Liver (tissue), 9 donors: ENCODE results near the gene ESRRA. TPM values are rescaled to one million over a fixed set of nuclear protein-coding genes. Genes with fewer than 3 reads are reported as not detected.

Source experiments
- DNase-seq: peaks from one replicate; pipeline ENCODE4 v3.0.0-alpha.2; 2017; ENCODE audit warnings: low spot score
- H3K27ac ChIP-seq, 2 donors: one replicate each; pipeline ENCODE4 v1.7.0; 2013; ENCODE audit warnings: inconsistent platforms in 2 of 2, low read length in 2 of 2, control low read depth in 1 of 2, low read depth in 1 of 2, mild to moderate bottlenecking in 1 of 2
- H3K27me3 ChIP-seq, 4 donors: one replicate each; pipeline versions ENCODE4 v1.6.1 to v1.7.0; 2013; ENCODE audit warnings: low read length in 3 of 4, inconsistent platforms in 1 of 4, mild to moderate bottlenecking in 1 of 4, moderate library complexity in 1 of 4; ENCODE audit not compliant: control insufficient read depth in 4 of 4, insufficient read depth in 4 of 4
- H3K36me3 ChIP-seq, 4 donors: one replicate each; pipeline versions ENCODE4 v1.6.1 to v1.7.0; 2013; ENCODE audit warnings: low read length in 3 of 4, mild to moderate bottlenecking in 3 of 4, low read depth in 1 of 4, moderate library complexity in 1 of 4; ENCODE audit not compliant: control insufficient read depth in 4 of 4, insufficient read depth in 3 of 4
- H3K4me1 ChIP-seq, 4 donors: one replicate each; pipeline versions ENCODE4 v1.6.1 to v1.7.0; 2013; ENCODE audit warnings: low read length in 3 of 4, mild to moderate bottlenecking in 3 of 4, moderate library complexity in 1 of 4; ENCODE audit not compliant: control insufficient read depth in 4 of 4, insufficient read depth in 4 of 4
- H3K4me3 ChIP-seq, 3 donors: one replicate each; pipeline versions ENCODE4 v1.6.1 to v1.7.0; 2013; ENCODE audit warnings: low read length in 3 of 3, control low read depth in 1 of 3, low read depth in 1 of 3, mild to moderate bottlenecking in 1 of 3
- H3K9ac ChIP-seq, 2 donors: one replicate each; pipeline ENCODE4 v1.7.0; 2013; ENCODE audit warnings: low read length in 2 of 2, mild to moderate bottlenecking in 2 of 2, moderate library complexity in 2 of 2, control low read depth in 1 of 2, low read depth in 1 of 2
- H3K9me3 ChIP-seq, 4 donors: one replicate each; pipeline versions ENCODE4 v1.6.1 to v1.7.0; 2013; ENCODE audit warnings: low read length in 3 of 4; ENCODE audit not compliant: control insufficient read depth in 4 of 4
- CTCF ChIP-seq: fragments of 150-350 bp; IDR thresholded peaks from 2 replicates; pipeline ENCODE4 v1.5.1; 2017; ENCODE audit warnings: improper control_type of control experiment, low read depth, low read length; ENCODE audit not compliant: missing input control
- EGR1 ChIP-seq, 2 donors: IDR thresholded peaks; 2 replicates each; pipeline ENCODE4 v1.6.1; 2016 to 2018; ENCODE audit warnings: antibody characterized with exemption in 2 of 2, low read depth in 2 of 2
- FOXA2 ChIP-seq: IDR thresholded peaks from 2 replicates; pipeline ENCODE4 v1.6.1; 2016; ENCODE audit warnings: antibody characterized with exemption
- GABPA ChIP-seq, 2 donors: IDR thresholded peaks in 1 of 2; conservative IDR thresholded peaks in 1 of 2; 2 replicates each; pipeline ENCODE4 v1.6.1; 2016; ENCODE audit warnings: antibody characterized with exemption in 2 of 2, mild to moderate bottlenecking in 1 of 2, moderate library complexity in 1 of 2
- HNF4A ChIP-seq, 2 donors: conservative IDR thresholded peaks; 2 replicates each; pipeline ENCODE4 v1.6.1; 2016; ENCODE audit warnings: antibody characterized with exemption in 2 of 2, mild to moderate bottlenecking in 2 of 2
- HNF4G ChIP-seq: IDR thresholded peaks from 2 replicates; pipeline ENCODE4 v1.6.1; 2016; ENCODE audit warnings: antibody characterized with exemption
- JUND ChIP-seq, 2 donors: IDR thresholded peaks; 2 replicates each; pipeline ENCODE4 v1.6.1; 2016; ENCODE audit warnings: antibody characterized with exemption in 2 of 2
- MAX ChIP-seq: IDR thresholded peaks from 2 replicates; pipeline ENCODE4 v1.6.1; 2016; ENCODE audit warnings: antibody characterized with exemption
- RAD21 ChIP-seq, 2 donors: IDR thresholded peaks; 2 replicates each; pipeline ENCODE4 v1.6.1; 2016; ENCODE audit warnings: antibody characterized with exemption in 2 of 2, mild to moderate bottlenecking in 2 of 2
- RXRA ChIP-seq, 2 donors: IDR thresholded peaks; 2 replicates each; pipeline ENCODE4 v1.6.1; 2017 to 2018; ENCODE audit warnings: antibody characterized with exemption in 2 of 2, mild to moderate bottlenecking in 1 of 2
- SP1 ChIP-seq: IDR thresholded peaks from 2 replicates; pipeline ENCODE4 v1.6.1; 2018; ENCODE audit warnings: antibody characterized with exemption, mild to moderate bottlenecking
- TAF1 ChIP-seq: conservative IDR thresholded peaks from 2 replicates; pipeline ENCODE4 v1.6.1; 2016; ENCODE audit warnings: antibody characterized with exemption, mild to moderate bottlenecking
- YY1 ChIP-seq: IDR thresholded peaks from 2 replicates; pipeline ENCODE4 v1.6.1; 2016; ENCODE audit warnings: antibody characterized with exemption, mild to moderate bottlenecking
- ZBTB33 ChIP-seq: IDR thresholded peaks from 2 replicates; pipeline ENCODE4 v1.6.1; 2016; ENCODE audit warnings: antibody characterized with exemption
- WGBS: extraction: QIAGEN DNeasy Blood & Tissue Kit; methylation state at CpG from one replicate; pipeline ENCODE4 v1.1.7; 2013; 5-methylcytosine and 5-hydroxymethylcytosine counted together
- polyA plus RNA-seq, 2 donors: library from polyadenylated mRNA; stranded (reverse) in 1 of 2; unstranded in 1 of 2; fragments of 200-250 nt in 1 of 2; fragments of >200 nt in 1 of 2; fragmentation: Nextera tagmentation in 1 of 2; extraction: Ambion mirVana in 1 of 2; gene quantifications; one replicate each; pipeline versions ENCODE4 v1.2.1 to v1.2.3, GENCODE V29; 2013 to 2015
- total RNA-seq, 2 donors: library from RNA; depleted of rRNA; stranded (reverse); fragments of >200 nt; gene quantifications; one replicate each; pipeline ENCODE4 v1.2.3, GENCODE V29; 2014
- donor health status: healthy.
- donor health status: healthy.
- donor health status: healthy.
- donor health status: healthy.
- donor health status: healthy.

Gene ESRRA
- total and polyA plus RNA-seq, 4 donors, result 13.9 to 64.8 (median 37.5) TPM

- Histone ChIP-seq H3K27ac (no peak overlapping the region), H3K27me3 (no peaks in the 10 kb centered on the region)
These were observed 25.6 kb downstream of the ESRRA start for GRCh38 chr11:64330888-64331287.

GRCh38 chr11:64331569-64332371 lies 26.4 kb downstream of the ESRRA start:
- Histone ChIP-seq H3K9ac (no peak overlapping the region), H3K4me3 (no peak overlapping the region), H3K4me1 (peaks cover 0 to 4% (median 0%) of the 10 kb centered on the region in 4 donors), H3K27ac (no peak overlapping the region), H3K36me3 (no peaks in the 10 kb centered on the region), H3K27me3 (no peaks in the 10 kb centered on the region), H3K9me3 (no peaks in the 10 kb centered on the region)
- DNase-seq, result peak; percentile 85
- 51% methylated on average over 20 of the region's 20 CpGs for WGBS
- peak; percentile 29 for TF ChIP-seq CTCF
- no peak for TF ChIP-seq FOXA2
- peak in 1 of 2 donors; percentile 61 for TF ChIP-seq RAD21 (IDR thresholded peaks at IDR 0.05)

More at GRCh38 chr11:64330888-64331287, 25.6 kb downstream of the ESRRA start:
- Histone ChIP-seq H3K4me3 (no peak overlapping the region), H3K9me3 (no peaks in the 10 kb centered on the region), H3K9ac (no peak overlapping the region), H3K4me1 (peaks cover 0 to 4% (median 0%) of the 10 kb centered on the region in 4 donors), H3K36me3 (no peaks in the 10 kb centered on the region)
- TF ChIP-seq HNF4A (conservative IDR thresholded peaks at IDR 0.05) (no peak), TAF1 (no peak), EGR1 (IDR thresholded peaks at IDR 0.05; ENCODE audit: low read depth in 2 of 2) (no peak), GABPA (IDR thresholded peaks at IDR 0.05 in 1 of 2, conservative IDR thresholded peaks at IDR 0.05 in 1 of 2) (no peak), JUND (IDR thresholded peaks at IDR 0.05) (no peak), CTCF (no peak)
- 85% methylated on average over 11 of the region's 11 CpGs for WGBS
- DNase-seq, result no peak

GRCh38 chr11:64333556-64333955 lies 28.2 kb downstream of the ESRRA start:
- H3K36me3 ChIP-seq, result no peaks in the 10 kb centered on the region
- WGBS, result 92% methylated on average over 8 of the region's 8 CpGs
- TF ChIP-seq ZBTB33 (no peak), FOXA2 (no peak), MAX (no peak), SP1 (no peak), RXRA (IDR thresholded peaks at IDR 0.05) (no peak), RAD21 (IDR thresholded peaks at IDR 0.05) (no peak), HNF4G (no peak), EGR1 (IDR thresholded peaks at IDR 0.05; ENCODE audit: low read depth in 2 of 2) (no peak), YY1 (no peak)
- H3K4me1 ChIP-seq, result peaks cover 0 to 4% (median 0%) of the 10 kb centered on the region in 4 donors
- H3K27ac ChIP-seq, result no peak overlapping the region
- H3K27me3 ChIP-seq, result no peaks in the 10 kb centered on the region
- H3K9me3 ChIP-seq, result no peaks in the 10 kb centered on the region
- no peak overlapping the region for H3K4me3 ChIP-seq
- H3K9ac ChIP-seq, result no peak overlapping the region
- DNase-seq, result no peak
